Panc1 (cell line): ENCODE results near the gene TAS2R13. TPM values are rescaled to one million over a fixed set of nuclear protein-coding genes. Genes with fewer than 3 reads are reported as not detected.

Source experiments
- total RNA-seq: library from RNA; stranded (reverse); gene quantifications from one replicate; pipeline ENCODE4 v1.2.1, GENCODE V29; 2021; ENCODE audit not compliant: unreplicated experiment

TAS2R13 gene
- total RNA-seq, 1 experiment from 2014 or later = 0.39 TPM

Other genes starting within 250 kb of the TAS2R13 start
- gene STYK1, start 235.5 kb downstream of the TAS2R13 start, total RNA-seq = 0.85 TPM
- gene YBX3, start 186.2 kb downstream of the TAS2R13 start, total RNA-seq = 155 TPM
- not detected for gene TAS2R7, start 106.9 kb downstream of the TAS2R13 start, total RNA-seq
- gene TAS2R8, start 102.3 kb downstream of the TAS2R13 start, total RNA-seq = not detected
- gene TAS2R9, start 99.4 kb downstream of the TAS2R13 start, total RNA-seq = not detected
- 0.23 TPM for gene TAS2R10, start 83.2 kb downstream of the TAS2R13 start, total RNA-seq
- 1.1 TPM for gene PRR4, start 60.1 kb downstream of the TAS2R13 start, total RNA-seq
- 10.5 TPM for gene PRH1, start 25.3 kb downstream of the TAS2R13 start, total RNA-seq
- gene PRH2, start 19.7 kb upstream of the TAS2R13 start, total RNA-seq = not detected
- 1.4 TPM for gene TAS2R14, start 29.7 kb upstream of the TAS2R13 start, total RNA-seq
- gene TAS2R50, start 77.3 kb upstream of the TAS2R13 start, total RNA-seq = 0.18 TPM
- gene TAS2R20, start 88.7 kb upstream of the TAS2R13 start, total RNA-seq = 0.95 TPM
- gene TAS2R19, start 113.1 kb upstream of the TAS2R13 start, total RNA-seq = 1.1 TPM
- 1.3 TPM for gene TAS2R31, start 121.8 kb upstream of the TAS2R13 start, total RNA-seq
- gene TAS2R46, start 152.7 kb upstream of the TAS2R13 start, total RNA-seq = 0.46 TPM
- 0.36 TPM for gene TAS2R43, start 182.8 kb upstream of the TAS2R13 start, total RNA-seq
- 0.74 TPM for gene TAS2R30, start 225.1 kb upstream of the TAS2R13 start, total RNA-seq